Measurements from ENCODE around the gene KCNT1.

KCNT1 gene

GRCh38 chr9:135802876-135803419, 101.0 kb downstream of the KCNT1 start:
- no peak for DNase-seq (ENCODE audit: low read depth, low spot score)
- ChIA-PET CTCF (interaction anchor here (1.5 kb wide), 1 partner anchor 11 kb away, joined by 3 read pairs; no protein-coding TSS in a partner anchor), POLR2A (no interaction called here)
- H3K4me3 ChIP-seq (ENCODE audit: low read depth, low read length) = no peak overlapping the region
- no peak for TF ChIP-seq CTCF (IDR thresholded peaks at IDR 0.05; ENCODE audit: insufficient read depth, low read length, missing control alignments)

- DNase-seq (ENCODE audit: low read depth, low spot score) = no peak
Observed at GRCh38 chr9:135803441-135803840, 101.5 kb downstream of the KCNT1 start.

GRCh38 chr9:135804581-135805421, 102.8 kb downstream of the KCNT1 start:
- no peak for TF ChIP-seq CTCF (IDR thresholded peaks at IDR 0.05; ENCODE audit: insufficient read depth, low read length, missing control alignments)
- no peak for DNase-seq (ENCODE audit: low read depth, low spot score)
- POLR2A ChIA-PET = no interaction called here
- CTCF ChIA-PET = interaction anchor here (1.9 kb wide), 1 partner anchor 7 kb away, joined by 5 read pairs; no protein-coding TSS in a partner anchor
- H3K4me3 ChIP-seq (ENCODE audit: low read depth, low read length) = no peak overlapping the region

More at GRCh38 chr9:135803441-135803840, 101.5 kb downstream of the KCNT1 start:
- no peak overlapping the region for H3K4me3 ChIP-seq (ENCODE audit: low read depth, low read length)
- CTCF ChIA-PET = no interaction called here
- TF ChIP-seq CTCF (IDR thresholded peaks at IDR 0.05; ENCODE audit: insufficient read depth, low read length, missing control alignments) = no peak
- POLR2A ChIA-PET = no interaction called here

GRCh38 chr9:135805422-135806022, 103.5 kb downstream of the KCNT1 start:
- TF ChIP-seq CTCF (IDR thresholded peaks at IDR 0.05; ENCODE audit: insufficient read depth, low read length, missing control alignments) = no peak
- DNase-seq (ENCODE audit: low read depth, low spot score) = no peak
- POLR2A ChIA-PET = no interaction called here
- CTCF ChIA-PET = interaction anchor here (1.9 kb wide), 1 partner anchor 8 kb away, joined by 5 read pairs; no protein-coding TSS in a partner anchor
- no peak overlapping the region for H3K4me3 ChIP-seq (ENCODE audit: low read depth, low read length)

- ChIA-PET POLR2A (no interaction called here), CTCF (interaction anchor here (1.2 kb wide), 1 partner anchor 54 kb away, joined by 4 read pairs; no protein-coding TSS in a partner anchor)
- no peak overlapping the region for H3K4me3 ChIP-seq (ENCODE audit: low read depth, low read length)
- DNase-seq (ENCODE audit: low read depth, low spot score) = no peak
- TF ChIP-seq CTCF (IDR thresholded peaks at IDR 0.05; ENCODE audit: insufficient read depth, low read length, missing control alignments) = no peak
Observed at GRCh38 chr9:135809166-135809565, 107.2 kb downstream of the KCNT1 start.

Measured in AG04449 (cell line).